GM19468 (cell line): ENCODE results near the gene GMPR2.

Source experiments
- ATAC-seq: cut with Tn5 transposase; IDR thresholded peaks from one replicate; pipeline ENCODE4 v1.9.1; 2021; ENCODE audit warnings: mild to moderate bottlenecking, moderate library complexity, moderate number of reproducible peaks; ENCODE audit not compliant: unreplicated experiment; ENCODE audit errors: extremely low read depth

The GMPR2 gene

DNA sequence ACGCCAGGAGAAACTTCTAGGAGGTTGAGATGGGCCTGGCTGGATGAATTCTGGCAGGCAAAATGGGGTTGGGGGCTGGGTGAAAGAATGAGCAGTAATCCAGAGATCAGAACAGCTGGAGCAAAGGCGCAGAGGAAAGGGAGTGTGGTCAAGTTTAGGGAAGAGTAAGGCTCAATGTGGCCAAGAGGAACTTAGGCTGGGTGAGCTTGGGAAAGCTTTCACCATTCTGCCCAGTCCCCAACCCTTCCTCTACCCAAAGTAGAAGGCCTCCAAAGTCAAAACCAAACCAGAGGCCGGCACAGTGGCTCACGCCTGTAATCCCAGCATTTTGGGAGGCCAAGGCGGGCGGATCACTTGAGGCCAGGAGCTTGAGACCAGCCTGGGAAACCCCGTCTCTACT is 48.9 kb downstream of the GMPR2 start:
- ATAC-seq = no peak

GRCh38 chr14:24282736-24283135 is 50.0 kb downstream of the GMPR2 start:
- no peak for ATAC-seq

GRCh38 chr14:24283796-24284460 is 51.2 kb downstream of the GMPR2 start:
- no peak for ATAC-seq

DNA sequence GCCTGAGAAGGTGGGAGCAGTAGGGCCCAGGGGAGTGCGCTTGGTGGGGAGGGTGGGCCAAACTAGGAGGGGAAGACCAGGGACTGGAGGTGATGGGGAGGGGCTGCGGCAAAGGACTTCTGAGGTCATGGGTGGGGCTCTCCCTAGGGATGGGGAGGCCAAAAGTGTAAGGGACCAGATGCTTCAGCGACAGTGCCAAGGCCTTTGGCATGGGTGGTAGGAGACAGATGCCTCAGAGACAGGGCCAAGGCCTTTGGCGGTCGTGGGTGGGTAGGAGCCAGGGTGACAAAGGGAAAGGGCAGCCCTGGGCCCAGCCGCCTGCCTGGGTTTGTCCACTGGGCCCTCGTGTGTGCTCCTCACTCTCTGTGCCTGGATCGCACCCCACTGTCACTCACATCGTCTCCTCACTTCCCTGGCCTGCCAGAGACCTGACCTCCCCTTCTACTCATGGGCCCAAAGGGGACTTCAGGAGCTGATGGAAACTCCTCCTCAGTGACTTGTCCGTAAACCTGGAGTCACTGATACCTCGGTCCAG is 51.8 kb downstream of the GMPR2 start:
- no peak for ATAC-seq

DNA sequence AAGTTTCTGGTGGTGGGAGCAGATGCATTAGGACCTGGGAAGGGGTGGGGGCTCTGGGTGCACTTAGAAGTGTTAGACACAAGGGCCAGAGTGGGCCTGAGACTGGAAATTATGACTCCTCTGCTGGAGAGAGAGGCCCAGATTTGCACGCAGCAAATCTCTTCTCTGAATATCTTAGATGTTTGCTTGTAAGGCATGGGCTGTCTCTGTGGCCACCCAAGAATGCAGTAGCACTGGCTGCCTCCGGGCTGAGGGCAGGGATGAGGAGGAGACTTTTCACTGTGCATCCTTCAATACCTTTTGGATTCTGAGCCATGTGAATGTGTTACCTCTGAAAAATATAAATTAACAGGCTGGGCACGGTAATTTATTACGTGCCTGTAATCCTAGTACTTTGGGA is 52.6 kb downstream of the GMPR2 start:
- no peak for ATAC-seq

DNA sequence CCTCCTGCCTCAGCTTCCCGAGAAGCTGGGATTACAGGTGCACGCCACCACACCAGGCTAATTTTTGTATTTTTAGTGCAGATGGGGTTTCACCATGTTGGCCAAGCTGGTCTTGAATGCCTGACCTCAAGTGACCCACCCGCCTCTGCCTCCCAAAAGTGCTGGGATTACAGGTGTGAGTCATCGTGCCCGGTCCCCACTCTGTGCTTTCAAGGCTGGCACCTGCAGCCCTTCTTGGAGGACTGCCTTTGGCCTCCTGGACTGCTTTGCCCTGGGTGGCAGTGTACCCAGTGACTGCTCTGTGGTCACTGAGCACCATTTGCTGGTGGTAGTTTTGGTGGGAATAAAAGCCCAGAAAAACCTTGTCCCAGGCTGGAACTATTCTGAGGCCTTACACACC is 54.3 kb downstream of the GMPR2 start:
- no peak for ATAC-seq
